Stimulated activated naive CD8-positive, alpha-beta T cell treated with anti-CD3 and anti-CD28 coated beads, Interleukin-15, Interleukin-2, amounts not matched to agents 100 U/mL and 50 U/mL, for 24 hours (primary cell): ENCODE results near the gene HOXD3.

ENCODE experiments used
- ATAC-seq: fragments of 150-1000 bp; cut with Tn5 transposase; one replicate; pipeline ENCODE4 v1.10.0; 2021
- DNase-seq: peaks from one replicate; pipeline ENCODE4 v3.0.0; 2021

The HOXD3 gene

GRCh38 chr2:176149481-176149938 is 7.6 kb upstream of the HOXD3 start:
- ATAC-seq (no peak), DNase-seq (no peak)

- no peak for DNase-seq
- no peak for ATAC-seq
Measured at GRCh38 chr2:176149939-176150583, 7.0 kb upstream of the HOXD3 start.

- ATAC-seq = no peak
Measured at GRCh38 chr2:176150584-176151441, 6.3 kb upstream of the HOXD3 start.

GRCh38 chr2:176151442-176152287 is 5.4 kb upstream of the HOXD3 start, which contains the start of gene HOXD4:
Gene HOXD4 (plus strand): TSS chr2:176151550. CDS start chr2:176151634, 84 bp downstream.
- ATAC-seq (no peak), DNase-seq (no peak)

More at GRCh38 chr2:176150584-176151441, 6.3 kb upstream of the HOXD3 start:
- no peak for DNase-seq

- ATAC-seq = no peak
- no peak for DNase-seq
Measured at GRCh38 chr2:176152350-176153181, 4.5 kb upstream of the HOXD3 start.

- DNase-seq (no peak), ATAC-seq (no peak)
Measured at GRCh38 chr2:176154576-176155252, 2.4 kb upstream of the HOXD3 start.

DNA sequence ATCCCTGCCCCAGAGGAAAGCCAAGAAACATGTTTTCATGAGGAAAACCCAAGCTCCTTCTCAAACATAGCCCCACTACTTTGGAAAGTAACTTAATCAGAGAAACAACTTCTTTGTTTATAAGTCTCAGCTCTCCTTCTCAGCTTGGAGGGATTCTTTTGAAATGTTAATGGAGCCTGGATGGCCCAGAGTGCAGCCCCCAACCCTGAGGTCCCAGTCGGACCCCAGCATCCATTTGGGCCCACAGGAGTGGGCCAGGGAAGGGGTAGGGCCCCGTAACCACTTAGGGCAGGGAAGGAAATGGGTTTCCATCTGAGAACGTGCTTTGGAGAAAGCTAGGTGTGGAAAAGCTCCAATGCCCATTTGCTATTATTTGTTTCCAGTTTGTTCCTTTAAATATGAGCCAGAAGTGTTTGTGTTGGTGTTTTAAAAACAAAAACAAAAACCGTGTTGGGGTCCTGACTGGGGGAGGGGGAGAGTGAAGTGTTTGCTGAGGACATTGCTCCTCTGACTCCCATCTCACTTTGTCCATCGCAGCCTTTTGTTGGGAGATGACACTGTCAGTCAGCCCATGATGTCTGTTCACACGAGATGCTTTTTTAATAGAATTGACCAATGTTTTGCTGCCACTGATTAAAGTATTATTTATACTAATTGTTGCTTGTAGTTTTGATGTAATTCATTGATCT is 1.6 kb upstream of the HOXD3 start:
- DNase-seq (no peak), ATAC-seq (no peak)

- DNase-seq = no peak
- no peak for ATAC-seq
Measured at GRCh38 chr2:176156301-176156806, 753 bp upstream of the HOXD3 start.

DNA sequence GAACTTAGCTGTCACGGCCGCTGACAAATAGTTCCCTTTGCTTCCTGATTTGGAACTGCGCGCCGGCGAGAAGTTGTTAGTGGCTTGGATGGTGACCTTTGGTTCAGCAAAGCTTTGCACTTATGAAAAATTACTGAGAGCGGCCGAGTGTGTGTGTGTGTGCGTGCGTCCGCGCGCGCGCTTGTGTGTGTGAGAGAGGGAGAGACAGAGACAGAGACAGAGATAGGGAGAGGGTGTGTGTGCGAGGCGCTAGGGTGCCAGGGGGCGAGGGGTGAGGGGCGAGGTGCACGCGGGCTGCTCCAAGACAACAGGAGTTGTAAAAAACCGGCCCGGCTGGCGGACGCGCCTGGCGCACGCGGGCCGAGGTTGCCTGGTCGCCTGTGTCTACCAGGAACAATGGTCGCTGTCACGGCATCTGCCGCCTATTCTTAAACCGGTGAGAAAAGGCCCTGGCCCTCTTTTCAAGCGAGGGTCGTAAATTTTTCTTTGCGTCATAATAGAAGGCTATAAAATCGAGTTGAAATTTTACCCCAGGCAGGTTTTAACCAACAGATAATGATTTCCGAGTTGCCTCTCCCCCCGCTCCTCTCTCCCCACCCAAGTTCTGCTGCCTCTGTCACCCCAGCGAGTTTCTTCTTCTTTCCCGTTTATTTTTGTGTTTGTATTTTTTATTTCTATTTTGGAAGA is 535 bp downstream of the HOXD3 start:
- ATAC-seq = no peak
- no peak for DNase-seq

GRCh38 chr2:176158186-176158591 is 1.1 kb downstream of the HOXD3 start:
- no peak for DNase-seq
- ATAC-seq = no peak

- DNase-seq = no peak
- ATAC-seq = no peak
Measured at GRCh38 chr2:176158855-176159662, 2.0 kb downstream of the HOXD3 start.

DNA sequence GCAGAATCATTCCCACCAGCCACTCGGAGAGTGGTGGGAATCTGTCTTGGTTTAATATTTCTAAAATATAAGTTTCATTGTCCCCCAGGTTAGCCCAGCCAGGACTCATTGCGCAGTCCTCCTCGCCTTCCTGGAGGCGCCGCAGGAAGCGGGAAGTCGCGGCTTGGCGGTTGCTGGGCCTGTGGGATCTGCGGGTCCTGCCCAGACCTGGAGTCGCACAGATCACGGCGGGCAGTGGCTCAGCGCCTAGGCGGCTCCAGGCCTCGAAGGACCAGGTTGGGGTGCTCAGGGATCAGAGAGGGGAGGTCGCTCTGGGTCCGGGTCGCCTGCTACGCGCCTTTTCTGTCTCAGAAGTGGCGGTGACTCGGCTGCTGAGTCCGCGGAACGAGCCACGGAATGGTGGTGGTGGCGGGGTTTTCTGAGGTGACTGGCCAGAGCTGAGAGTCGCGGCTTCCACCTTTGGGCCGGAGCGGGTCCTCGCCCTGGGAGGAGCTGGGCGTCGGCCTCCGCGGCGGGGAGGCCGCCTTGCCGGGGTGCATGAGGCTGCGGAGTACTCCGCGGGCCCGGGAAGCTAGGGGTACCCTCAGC is 2.6 kb downstream of the HOXD3 start:
- DNase-seq (no peak), ATAC-seq (no peak)

DNA sequence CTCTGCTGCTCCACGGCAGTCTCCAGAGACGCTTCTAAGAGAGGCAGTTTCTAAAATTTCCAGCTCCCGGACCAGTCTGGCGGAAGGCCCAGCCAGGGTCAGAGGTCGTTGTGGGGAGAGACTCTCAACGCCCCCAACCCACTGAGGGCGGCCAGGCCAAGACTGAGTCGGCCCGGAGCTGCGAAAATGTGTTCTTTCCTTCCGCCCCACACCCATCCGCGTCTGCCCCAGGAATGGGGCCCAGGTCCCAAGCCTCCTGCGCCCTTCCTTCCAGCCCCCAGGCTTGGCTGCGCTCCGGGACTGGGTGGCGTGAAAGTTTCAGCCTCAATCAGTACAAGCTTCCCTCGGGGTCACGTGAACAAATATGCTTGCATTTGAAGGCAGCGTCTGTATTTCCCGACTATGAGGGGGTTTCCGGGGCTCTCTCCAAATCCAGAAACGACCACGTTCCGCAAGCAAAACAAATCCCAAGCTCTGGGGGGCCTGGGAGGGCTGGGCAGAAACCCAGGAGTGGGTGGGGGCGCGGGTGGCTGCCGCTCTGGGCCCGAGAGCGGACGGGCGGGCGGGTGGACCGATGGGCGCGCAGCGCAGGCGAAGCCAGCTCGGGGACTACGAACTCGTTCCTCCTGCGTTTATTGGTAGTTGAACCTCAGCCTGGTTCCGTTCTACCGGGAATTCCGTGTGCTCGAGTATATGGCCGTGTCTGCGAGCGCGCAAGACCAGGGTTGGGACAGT is 3.3 kb downstream of the HOXD3 start:
- no peak for DNase-seq
- ATAC-seq = no peak

DNA sequence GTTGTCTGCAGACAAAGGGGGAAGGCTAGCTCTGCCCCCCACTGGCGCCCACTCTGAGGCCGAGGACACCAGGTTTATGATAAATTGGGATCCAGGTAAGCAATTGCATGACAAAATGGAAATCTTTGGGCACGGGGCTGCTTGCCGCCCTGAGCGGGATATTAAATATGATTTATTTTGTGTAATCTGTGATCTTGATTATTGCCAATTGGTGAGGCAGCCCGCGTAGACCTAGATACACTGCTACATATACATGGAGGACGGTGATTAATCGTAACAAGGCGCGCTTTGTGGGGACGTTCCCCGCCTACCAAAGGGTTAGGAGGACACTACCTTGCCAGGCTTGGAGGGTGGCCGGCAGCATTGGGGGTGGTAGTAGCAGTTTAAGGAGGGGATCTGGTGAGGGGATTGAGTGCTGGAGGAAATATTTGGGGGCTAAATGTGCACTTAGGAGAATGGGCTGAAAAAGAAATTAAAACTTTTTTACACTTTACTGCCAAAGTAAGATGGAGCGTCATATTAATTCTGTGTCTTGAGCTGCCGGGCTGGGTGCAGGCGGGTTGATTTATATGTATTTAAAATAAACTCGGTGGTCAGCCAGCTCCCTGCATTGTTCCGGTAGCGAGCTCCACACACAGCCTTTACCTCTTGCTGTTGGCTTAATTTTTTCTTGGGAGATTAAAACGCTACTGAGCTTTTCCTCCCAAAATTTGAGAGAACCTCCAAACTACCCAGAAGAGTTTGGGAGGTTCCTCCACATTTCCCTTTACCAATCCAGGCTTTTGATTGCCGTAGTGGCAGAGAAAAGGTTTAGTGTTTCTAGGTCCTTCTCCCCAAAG is 4.1 kb downstream of the HOXD3 start:
- DNase-seq = no peak
- ATAC-seq = no peak

- DNase-seq (no peak), ATAC-seq (no peak)
Measured at GRCh38 chr2:176161825-176162626, 4.9 kb downstream of the HOXD3 start.
